Measurements from ENCODE around the gene RNPEPL1. TPM values are rescaled to one million over a fixed set of nuclear protein-coding genes. Genes with fewer than 3 reads are reported as not detected.

The RNPEPL1 gene
- total RNA-seq, 1 donor from 2014 or later, result 70.0 TPM

GRCh38 chr2:240588006-240588655 lies 19.8 kb downstream of the RNPEPL1 start:
- Mint-ChIP-seq H3K27me3 (no peaks in the 10 kb centered on the region), H3K27ac (peak overlapping the region; percentile 39), H3K36me3 (ENCODE audit: low read depth) (peaks cover 45% of the 10 kb centered on the region), H3K4me3 (peak overlapping the region; percentile 95), H3K4me1 (peaks cover 47% of the 10 kb centered on the region), H3K9me3 (no peaks in the 10 kb centered on the region)
- CTCF ChIA-PET, result interaction anchor here (4.1 kb wide), 1 partner anchor 22 kb away, joined by 52 read pairs; no protein-coding TSS in a partner anchor
- no peak for TF ChIP-seq CTCF (IDR thresholded peaks at IDR 0.05)
- POLR2A ChIA-PET, result interaction anchor here (1.4 to 6.3 kb wide), 3 partner anchors 22 to 1295 kb away, joined by 3 to 536 read pairs (median 4); partner anchors contain the start of genes DUSP28, ING5 and RNPEPL1
- DNase-seq (no peak), ATAC-seq (ENCODE audit: low read depth) (no peak)
- intact Hi-C loops (cut with micrococcal nuclease), result no loop called here

- Mint-ChIP-seq H3K27ac (no peak overlapping the region), H3K4me1 (peaks cover 44% of the 10 kb centered on the region), H3K27me3 (no peaks in the 10 kb centered on the region), H3K9me3 (no peaks in the 10 kb centered on the region), H3K36me3 (ENCODE audit: low read depth) (peaks cover 45% of the 10 kb centered on the region), H3K4me3 (peak overlapping the region; percentile 95)
- ChIA-PET POLR2A (interaction anchor here (6.3 kb wide), 1 partner anchor 23 kb away, joined by 536 read pairs; the partner anchor contains the start of genes DUSP28 and RNPEPL1), CTCF (no interaction called here)
- DNase-seq (no peak), ATAC-seq (ENCODE audit: low read depth) (no peak)
- intact Hi-C loops (cut with micrococcal nuclease), result no loop called here
- TF ChIP-seq CTCF (IDR thresholded peaks at IDR 0.05), result no peak
Observed at GRCh38 chr2:240588669-240589068, 20.4 kb downstream of the RNPEPL1 start.

- intact Hi-C loops (cut with micrococcal nuclease), result no loop called here
- H3K9me3 Mint-ChIP-seq, result no peaks in the 10 kb centered on the region
- H3K4me1 Mint-ChIP-seq, result peaks cover 39% of the 10 kb centered on the region
- POLR2A ChIA-PET, result interaction anchor here (6.3 kb wide), 1 partner anchor 24 kb away, joined by 536 read pairs; the partner anchor contains the start of genes DUSP28 and RNPEPL1
- H3K4me3 Mint-ChIP-seq, result no peak overlapping the region
- peaks cover 43% of the 10 kb centered on the region for H3K36me3 Mint-ChIP-seq (ENCODE audit: low read depth)
- no peak for DNase-seq
- CTCF ChIA-PET, result no interaction called here
- H3K27me3 Mint-ChIP-seq, result no peaks in the 10 kb centered on the region
- TF ChIP-seq CTCF (IDR thresholded peaks at IDR 0.05), result no peak
- ATAC-seq (ENCODE audit: low read depth), result no peak
- H3K27ac Mint-ChIP-seq, result no peak overlapping the region
Observed at GRCh38 chr2:240589375-240589774, 21.1 kb downstream of the RNPEPL1 start.

- H3K27me3 Mint-ChIP-seq, result no peaks in the 10 kb centered on the region
- peaks cover 43% of the 10 kb centered on the region for H3K36me3 Mint-ChIP-seq (ENCODE audit: low read depth)
- CTCF ChIA-PET, result no interaction called here
- POLR2A ChIA-PET, result interaction anchor here (6.3 kb wide), 1 partner anchor 24 kb away, joined by 536 read pairs; the partner anchor contains the start of genes DUSP28 and RNPEPL1
- H3K9me3 Mint-ChIP-seq, result no peaks in the 10 kb centered on the region
- no peak overlapping the region for H3K4me3 Mint-ChIP-seq
- TF ChIP-seq CTCF (IDR thresholded peaks at IDR 0.05), result no peak
- DNase-seq (no peak), ATAC-seq (ENCODE audit: low read depth) (no peak)
- intact Hi-C loops (cut with micrococcal nuclease), result no loop called here
- H3K4me1 Mint-ChIP-seq, result peaks cover 33% of the 10 kb centered on the region
- no peak overlapping the region for H3K27ac Mint-ChIP-seq
Observed at GRCh38 chr2:240589850-240590525, 21.7 kb downstream of the RNPEPL1 start.

GRCh38 chr2:240590681-240591111 lies 22.4 kb downstream of the RNPEPL1 start:
- ATAC-seq (ENCODE audit: low read depth), result no peak
- no peak overlapping the region for H3K27ac Mint-ChIP-seq
- H3K9me3 Mint-ChIP-seq, result no peaks in the 10 kb centered on the region

More at GRCh38 chr2:240590681-240591111, 22.4 kb downstream of the RNPEPL1 start:
- intact Hi-C loops (cut with micrococcal nuclease), result no loop called here
- no peak for DNase-seq
- Mint-ChIP-seq H3K4me3 (no peak overlapping the region), H3K4me1 (peaks cover 26% of the 10 kb centered on the region), H3K36me3 (ENCODE audit: low read depth) (peaks cover 43% of the 10 kb centered on the region), H3K27me3 (no peaks in the 10 kb centered on the region)
- TF ChIP-seq CTCF (IDR thresholded peaks at IDR 0.05), result no peak
- ChIA-PET CTCF (no interaction called here), POLR2A (no interaction called here)

Measured in activated B cell treated with CpG ODN at 0.5 μM for 24 hours (primary cell).